Esophagus mucosa (tissue), 1 donor: ENCODE data around the gene OSMR. TPM values are rescaled to one million over a fixed set of nuclear protein-coding genes. Genes with fewer than 3 reads are reported as not detected.

ENCODE experiments used
- ATAC-seq: fragments of 200-7000 bp; cut with Tn5 transposase; one replicate; pipeline ENCODE4 v1.9.1; 2020
- total RNA-seq: library from RNA; stranded (reverse); gene quantifications from one replicate; pipeline ENCODE4 v1.2.4, GENCODE V29; 2023
- donor health status: DM: yes; HTN: yes; CAD: no.

OSMR gene
- total RNA-seq: 23.1 TPM

DNA sequence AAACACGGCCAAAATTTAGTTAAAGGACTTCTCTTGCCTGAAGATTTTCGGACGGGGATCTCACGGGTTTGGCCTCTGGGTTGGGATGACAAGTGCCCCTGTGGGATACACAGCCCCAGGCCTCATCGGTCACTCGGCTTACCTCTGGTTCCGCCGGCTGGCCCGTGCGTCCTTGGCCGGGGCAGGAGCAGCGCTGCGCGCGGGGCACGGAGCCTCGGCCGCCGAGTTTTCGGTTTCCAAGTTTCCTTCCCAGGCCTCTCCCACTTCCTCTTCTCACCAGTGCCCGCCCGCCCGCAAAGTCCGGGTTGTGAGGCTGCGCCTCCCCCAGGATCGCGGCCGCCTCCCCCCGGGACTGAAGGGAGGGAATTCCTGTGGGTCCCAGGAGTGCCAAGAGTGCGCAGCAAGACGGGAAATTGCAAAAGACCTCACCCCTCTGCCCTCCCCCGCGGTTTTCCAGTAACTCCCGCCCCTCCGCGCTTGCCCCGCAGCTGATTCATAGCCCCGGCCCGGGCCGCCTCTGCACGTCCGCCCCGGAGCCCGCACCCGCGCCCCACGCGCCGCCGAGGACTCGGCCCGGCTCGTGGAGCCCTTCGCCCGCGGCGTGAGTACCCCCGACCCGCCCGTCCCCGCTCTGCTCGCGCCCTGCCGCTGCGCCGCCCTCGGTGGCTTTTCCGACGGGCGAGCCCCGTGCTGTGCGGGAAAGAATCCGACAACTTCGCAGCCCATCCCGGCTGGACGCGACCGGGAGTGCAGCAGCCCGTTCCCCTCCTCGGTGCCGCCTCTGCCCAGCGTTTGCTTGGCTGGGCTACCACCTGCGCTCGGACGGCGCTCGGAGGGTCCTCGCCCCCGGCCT lies at the start of gene OSMR:
TSS of gene OSMR (plus strand) at position 487 of the 853 bp plus-strand sequence. CDS start 23,033 bp downstream, outside the sequence.
- peak; percentile 96 for ATAC-seq

DNA sequence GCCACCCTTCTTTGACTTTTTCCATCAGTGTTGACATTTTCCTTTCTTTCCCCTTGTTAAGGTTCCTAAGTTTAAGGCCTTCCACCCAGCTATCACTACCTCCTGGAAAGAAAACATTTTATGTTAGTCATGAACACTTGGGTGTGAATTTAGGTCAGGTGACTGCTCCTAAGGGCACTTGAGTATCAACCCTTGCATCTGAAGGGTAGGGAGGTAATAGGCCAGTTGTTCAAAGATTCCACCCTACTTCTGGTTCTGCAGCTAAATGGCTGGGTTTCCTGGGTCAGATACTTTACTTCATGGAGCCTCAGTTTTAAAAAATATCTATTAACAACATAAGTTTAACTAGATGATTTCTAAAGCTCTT lies 49.1 kb upstream of the OSMR start:
- no peak for ATAC-seq

- no peak for ATAC-seq
These were observed 48.0 kb upstream of the OSMR start for GRCh38 chr5:38797838-38798237.

DNA sequence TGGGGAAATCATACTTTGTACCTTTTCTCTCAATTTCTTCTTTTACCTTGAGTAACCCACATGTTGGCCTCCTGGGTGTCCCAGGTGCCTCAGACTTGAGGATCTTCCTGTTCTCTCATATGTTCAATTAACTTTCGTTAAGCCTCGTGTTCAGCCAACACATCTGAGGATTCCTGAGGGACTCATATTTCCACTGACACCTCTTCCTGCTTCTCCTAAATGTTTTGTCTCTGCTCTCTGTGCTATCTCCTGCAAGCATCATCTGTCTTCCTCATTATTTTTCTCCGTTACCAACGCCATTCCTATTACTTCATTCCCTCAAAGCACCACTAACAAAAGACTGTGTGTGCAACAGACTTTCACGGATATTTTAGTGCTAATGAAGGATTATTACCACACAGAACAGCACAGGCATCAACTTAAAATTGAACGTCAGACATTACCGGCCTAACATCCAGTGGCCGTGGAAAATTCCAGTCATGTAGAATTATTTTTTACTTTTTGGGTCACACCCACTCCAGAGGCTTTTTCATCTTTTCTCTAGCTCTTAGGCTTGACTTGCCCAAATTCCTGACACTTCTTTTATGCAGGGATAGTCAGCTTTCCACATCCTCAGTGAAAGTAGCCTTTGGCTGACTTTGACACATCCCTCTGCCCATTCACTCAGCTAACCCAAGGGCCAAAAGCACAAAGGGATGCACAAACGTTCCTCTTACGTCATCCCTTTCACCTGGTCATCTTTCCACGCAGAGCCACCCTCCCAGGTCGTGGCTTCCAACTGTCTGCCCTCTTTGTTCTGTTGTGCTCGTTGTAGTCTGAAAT lies 46.0 kb upstream of the OSMR start:
- ATAC-seq: no peak

DNA sequence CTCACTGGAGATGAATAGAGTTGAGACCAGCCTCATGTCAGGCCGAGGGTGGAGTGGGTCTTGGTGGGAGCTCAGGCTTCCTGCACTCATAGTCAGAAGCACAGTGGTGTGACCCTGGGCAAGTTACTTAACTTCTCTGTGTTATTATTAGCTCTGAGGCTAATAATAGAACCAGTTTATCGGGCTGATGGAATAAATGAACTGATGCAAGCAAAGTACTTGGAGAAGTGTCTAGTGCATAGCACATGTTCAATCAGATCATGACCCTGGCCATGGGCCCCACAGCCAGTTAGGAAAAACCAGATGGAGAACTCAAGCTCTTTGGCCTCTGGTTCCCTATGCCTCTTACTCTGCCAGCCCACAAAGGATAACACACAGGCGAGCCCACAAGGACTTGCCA lies 45.3 kb upstream of the OSMR start:
- no peak for ATAC-seq

DNA sequence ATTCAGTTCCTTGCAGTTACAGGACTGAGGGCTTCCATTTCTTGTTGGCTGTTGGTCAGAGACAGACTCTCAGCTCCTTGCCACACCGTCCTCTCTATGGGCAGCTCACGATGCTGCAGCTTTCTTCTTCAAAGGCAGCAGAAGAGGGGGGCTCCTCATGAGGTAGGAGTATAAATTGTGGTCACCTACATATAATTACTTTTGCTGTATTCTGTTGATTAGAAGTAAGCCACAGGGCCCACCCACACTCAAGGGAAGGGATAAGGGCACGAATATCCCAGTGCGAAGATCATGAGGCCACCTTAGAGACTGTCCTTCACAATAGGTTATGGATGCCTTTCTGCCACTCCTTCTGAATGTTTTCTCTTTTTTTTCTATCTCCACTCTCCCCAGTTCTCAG lies 43.7 kb upstream of the OSMR start:
- ATAC-seq: no peak

- no peak for ATAC-seq
These were observed 42.6 kb upstream of the OSMR start for GRCh38 chr5:38803246-38803645.

- ATAC-seq: peak; percentile 58
These were observed 39.0 kb upstream of the OSMR start for GRCh38 chr5:38806775-38807258.

- ATAC-seq: no peak
These were observed 38.0 kb upstream of the OSMR start for GRCh38 chr5:38807570-38808483.

- no peak for ATAC-seq
These were observed 37.0 kb upstream of the OSMR start for GRCh38 chr5:38808666-38809343.

DNA sequence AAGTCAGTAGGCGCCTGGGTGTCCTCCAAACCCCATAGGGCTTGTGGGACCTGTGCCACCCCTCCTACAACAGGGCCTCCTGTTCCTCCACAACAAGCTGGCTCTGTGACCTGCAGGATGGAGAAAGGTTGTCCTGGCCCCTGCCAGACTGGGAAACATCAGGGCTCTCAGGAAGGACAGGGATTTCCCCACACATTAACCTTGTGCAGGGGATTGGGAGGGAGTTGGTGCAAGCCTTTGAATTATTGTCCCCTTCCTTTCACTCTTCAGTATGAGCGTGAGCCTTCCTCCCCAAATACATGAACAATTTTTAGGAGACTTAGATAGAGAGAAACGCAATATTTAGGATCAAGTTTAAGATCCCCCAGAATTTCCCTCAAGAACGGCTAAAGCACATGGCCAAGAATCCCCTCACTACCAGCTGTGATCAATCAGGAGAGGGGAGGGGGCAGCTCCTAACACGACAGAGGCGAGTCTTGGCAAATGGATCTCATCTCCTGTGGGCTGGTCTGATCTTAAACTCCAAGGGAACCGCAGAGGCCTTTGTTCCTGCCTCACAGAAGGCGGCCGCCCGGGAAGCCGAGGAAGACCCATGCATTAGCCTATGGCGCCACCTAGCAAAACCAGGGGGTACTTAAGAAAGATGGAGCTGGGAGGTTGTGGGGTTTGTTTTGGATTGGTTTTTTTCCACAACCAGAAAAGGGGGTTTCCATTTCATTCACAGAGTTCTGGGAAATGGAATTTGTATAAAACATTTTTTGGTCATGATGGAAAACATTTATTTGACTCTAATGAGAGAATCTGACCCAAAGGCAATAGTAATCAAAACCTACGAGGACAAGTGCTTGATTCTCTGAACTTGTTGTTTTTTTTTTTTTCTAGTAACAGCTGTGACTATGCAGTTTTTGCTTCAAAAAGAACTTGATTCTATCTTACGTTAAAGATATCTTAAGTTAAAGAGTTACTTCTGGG lies 36.1 kb upstream of the OSMR start:
- peak; percentile 84 for ATAC-seq

- ATAC-seq: no peak
These were observed 30.9 kb upstream of the OSMR start for GRCh38 chr5:38814879-38815278.

GRCh38 chr5:38816083-38817030 lies 29.5 kb upstream of the OSMR start:
- peak; percentile 83 for ATAC-seq

GRCh38 chr5:38821679-38822078 lies 24.1 kb upstream of the OSMR start:
- ATAC-seq: no peak

- ATAC-seq: no peak
These were observed 22.3 kb upstream of the OSMR start for GRCh38 chr5:38823503-38823902.

- no peak for ATAC-seq
These were observed 21.0 kb upstream of the OSMR start for GRCh38 chr5:38824821-38825220.

GRCh38 chr5:38825494-38825893 lies 20.3 kb upstream of the OSMR start:
- peak; percentile 52 for ATAC-seq

DNA sequence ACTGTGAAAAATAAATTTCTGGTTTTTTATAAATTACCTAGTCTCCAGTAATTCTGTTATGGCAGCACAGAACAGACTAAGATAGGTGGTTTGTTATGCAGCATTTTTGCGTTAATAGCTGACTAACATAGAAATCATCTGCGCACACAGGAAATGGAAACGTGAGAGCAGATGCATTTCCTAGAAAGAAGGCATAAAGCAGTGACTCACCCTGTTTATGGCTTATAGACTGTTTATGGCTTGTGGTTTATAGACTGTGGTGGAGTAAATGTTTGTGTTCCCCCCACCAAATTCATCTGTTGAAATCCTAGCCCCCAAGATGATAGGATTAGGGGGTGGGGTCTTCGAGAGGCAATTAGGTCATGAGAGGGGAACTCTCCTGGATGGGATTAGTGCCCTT lies 18.3 kb upstream of the OSMR start:
- no peak for ATAC-seq

GRCh38 chr5:38830521-38831051 lies 15.2 kb upstream of the OSMR start:
- ATAC-seq: peak; percentile 96
